ENCODE data around the gene IRF6.

The IRF6 gene

GRCh38 chr1:209755926-209756614 is 49.9 kb downstream of the IRF6 start, which contains the start of gene TRAF3IP3:
TSS of gene TRAF3IP3 (plus strand) at chr1:209756053. CDS start at chr1:209760040, 3,987 bp downstream.
- DNase-seq, result no peak

GRCh38 chr1:209755256-209755655 is 50.7 kb downstream of the IRF6 start:
- DNase-seq, result no peak

- no peak for DNase-seq
These were observed 53.1 kb downstream of the IRF6 start for GRCh38 chr1:209752890-209753289.

- DNase-seq, result no peak
These were observed 54.2 kb downstream of the IRF6 start for GRCh38 chr1:209751627-209752231.

GRCh38 chr1:209749670-209750323 is 56.1 kb downstream of the IRF6 start:
- DNase-seq, result peak; percentile 61

- no peak for DNase-seq
These were observed 56.7 kb downstream of the IRF6 start for GRCh38 chr1:209749205-209749604.

GRCh38 chr1:209748620-209749019 is 57.3 kb downstream of the IRF6 start:
- no peak for DNase-seq

- no peak for DNase-seq
These were observed 58.2 kb downstream of the IRF6 start for GRCh38 chr1:209747580-209748262.

- DNase-seq, result no peak
These were observed 59.3 kb downstream of the IRF6 start for GRCh38 chr1:209746451-209747165.

GRCh38 chr1:209743145-209743482 is 62.8 kb downstream of the IRF6 start:
- DNase-seq, result no peak

GRCh38 chr1:209742409-209743144 is 63.4 kb downstream of the IRF6 start:
- no peak for DNase-seq

GRCh38 chr1:209741889-209742288 is 64.1 kb downstream of the IRF6 start:
- DNase-seq, result no peak

GRCh38 chr1:209741193-209741592 is 64.7 kb downstream of the IRF6 start:
- no peak for DNase-seq

- no peak for DNase-seq
These were observed 67.7 kb downstream of the IRF6 start for GRCh38 chr1:209738270-209738669.

- DNase-seq, result no peak
These were observed 68.8 kb downstream of the IRF6 start for GRCh38 chr1:209737118-209737505.

- no peak for DNase-seq
These were observed 69.3 kb downstream of the IRF6 start for GRCh38 chr1:209736490-209737117.

Data from NCI-H524 treated with DMSO at 0.1 percent for 48 hours (cell line).